ENCODE data around the gene KCNS1. TPM values are rescaled to one million over a fixed set of nuclear protein-coding genes. Genes with fewer than 3 reads are reported as not detected.

The KCNS1 gene
- total RNA-seq, 1 donor from 2014 or later, result not detected

DNA sequence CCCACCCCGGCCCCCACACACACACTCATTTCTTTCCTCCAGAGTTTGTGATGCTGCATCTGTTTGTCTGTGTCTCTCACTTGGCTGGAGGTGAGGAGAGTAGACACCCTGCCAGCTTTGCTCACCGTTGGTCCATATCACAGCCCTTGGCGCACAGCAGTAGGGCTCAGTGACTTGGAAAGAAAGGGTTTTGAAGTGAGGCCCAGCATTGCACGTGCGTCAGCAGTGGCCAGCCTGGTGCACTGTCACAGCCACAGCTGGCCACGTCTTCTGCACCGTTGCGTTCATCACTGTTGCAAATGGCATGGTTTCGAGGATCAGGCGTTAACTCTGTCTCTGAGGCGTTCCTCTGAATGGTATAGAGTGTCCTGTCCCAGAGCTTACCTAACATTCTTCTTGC lies 10.4 kb upstream of the KCNS1 start:
- no peak for ATAC-seq
- DNase-seq (ENCODE audit: low spot score), result no peak

DNA sequence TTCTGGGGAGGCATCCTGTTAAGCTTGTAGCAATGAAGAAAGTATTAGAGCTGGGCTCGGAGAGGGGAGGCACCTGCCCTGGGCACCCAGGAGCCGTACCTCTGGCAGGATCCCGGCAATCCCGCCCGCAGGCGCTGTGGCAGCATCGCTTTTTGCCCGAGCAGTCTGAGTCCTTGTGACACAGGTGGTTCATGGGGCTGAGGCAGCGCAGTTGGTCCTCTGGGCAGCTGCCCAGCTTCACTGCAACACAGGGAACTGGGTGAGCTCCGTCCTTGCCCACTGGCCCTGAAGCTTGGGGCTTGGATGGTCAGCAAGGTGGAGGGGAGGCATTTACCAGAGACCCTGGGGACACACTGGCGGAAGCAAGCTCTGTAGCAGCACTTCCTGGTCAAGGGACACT lies 9.4 kb upstream of the KCNS1 start:
- ATAC-seq (no peak), DNase-seq (ENCODE audit: low spot score) (no peak)

DNA sequence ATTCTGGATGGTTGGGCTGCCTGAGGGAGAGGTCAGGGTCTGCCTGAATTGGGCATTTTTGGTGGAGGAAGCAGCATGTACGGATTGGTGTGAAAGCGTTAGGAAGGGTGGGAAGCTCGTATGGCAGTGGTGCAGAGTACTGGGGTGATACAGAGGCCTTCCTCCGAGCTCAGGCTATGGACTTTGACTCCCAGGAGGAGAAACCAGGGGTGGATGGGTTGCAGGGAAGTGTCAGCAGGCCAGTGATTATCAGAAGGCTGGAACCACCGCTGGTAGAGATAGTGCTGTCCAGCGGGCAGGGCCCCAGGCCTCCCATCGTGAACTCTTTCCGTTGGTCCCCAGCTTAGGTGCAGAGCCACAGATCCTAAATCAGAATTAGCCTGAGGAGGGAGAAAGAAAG lies 8.7 kb upstream of the KCNS1 start:
- no peak for DNase-seq (ENCODE audit: low spot score)
- no peak for ATAC-seq

DNA sequence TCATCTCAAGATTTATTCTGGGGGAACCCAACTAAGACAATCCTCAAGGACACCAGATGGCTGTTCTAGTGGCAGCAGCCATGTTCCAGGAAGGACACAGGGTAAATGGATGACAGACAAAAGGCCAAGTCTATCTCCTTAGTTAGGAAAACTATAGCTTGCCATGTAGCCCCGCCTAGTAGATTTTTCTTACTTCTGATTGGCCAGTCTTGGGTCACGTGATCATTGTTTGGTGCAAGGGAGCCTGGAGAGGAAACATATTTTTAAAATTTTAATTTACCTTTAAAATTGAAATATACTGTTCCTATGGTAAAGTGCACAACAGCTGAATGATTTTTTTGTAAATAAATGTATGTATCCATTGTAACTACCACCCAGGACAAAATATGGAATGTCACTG lies 4.4 kb upstream of the KCNS1 start:
- ATAC-seq (no peak), DNase-seq (ENCODE audit: low spot score) (no peak)

DNA sequence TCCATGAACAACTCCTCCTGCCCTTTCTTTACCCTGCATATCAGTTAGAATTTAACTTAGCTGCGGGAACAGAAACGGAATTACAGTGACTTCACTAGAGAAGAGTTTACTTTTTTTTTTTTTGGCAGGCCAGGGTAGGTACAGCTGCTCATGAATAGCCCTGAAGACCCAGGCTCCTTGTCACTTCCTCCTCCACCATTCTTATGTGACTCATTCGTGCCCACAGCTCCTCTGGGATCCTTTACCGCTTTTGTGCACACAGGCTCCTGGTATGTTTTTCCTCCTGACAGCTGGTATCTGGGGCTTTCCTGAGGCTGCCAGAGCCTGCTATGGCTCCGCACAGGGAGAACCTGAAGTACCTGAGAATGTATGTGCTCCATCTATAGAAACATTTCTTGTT lies 3.9 kb upstream of the KCNS1 start:
- DNase-seq (ENCODE audit: low spot score) (no peak), ATAC-seq (no peak)

DNA sequence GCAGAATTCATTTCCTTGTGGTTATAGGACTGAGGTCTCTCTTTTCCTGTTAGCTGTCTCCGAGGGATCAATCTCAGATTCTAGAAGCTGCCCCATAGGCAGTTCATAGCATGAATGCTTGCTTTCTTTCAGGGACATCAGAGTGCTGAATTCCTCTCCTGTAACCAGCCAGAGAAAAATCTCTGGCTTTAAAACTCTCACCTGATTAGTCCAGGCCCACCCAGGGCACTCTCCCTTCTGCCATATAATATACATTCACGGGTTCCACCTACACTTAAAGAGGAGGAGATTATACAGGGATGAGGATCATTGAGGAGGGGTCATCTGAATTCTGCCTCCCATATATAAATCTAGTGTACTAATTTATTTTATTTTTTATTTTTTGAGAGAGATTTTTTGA lies 2.1 kb upstream of the KCNS1 start:
- ATAC-seq (no peak), DNase-seq (ENCODE audit: low spot score) (no peak)

DNA sequence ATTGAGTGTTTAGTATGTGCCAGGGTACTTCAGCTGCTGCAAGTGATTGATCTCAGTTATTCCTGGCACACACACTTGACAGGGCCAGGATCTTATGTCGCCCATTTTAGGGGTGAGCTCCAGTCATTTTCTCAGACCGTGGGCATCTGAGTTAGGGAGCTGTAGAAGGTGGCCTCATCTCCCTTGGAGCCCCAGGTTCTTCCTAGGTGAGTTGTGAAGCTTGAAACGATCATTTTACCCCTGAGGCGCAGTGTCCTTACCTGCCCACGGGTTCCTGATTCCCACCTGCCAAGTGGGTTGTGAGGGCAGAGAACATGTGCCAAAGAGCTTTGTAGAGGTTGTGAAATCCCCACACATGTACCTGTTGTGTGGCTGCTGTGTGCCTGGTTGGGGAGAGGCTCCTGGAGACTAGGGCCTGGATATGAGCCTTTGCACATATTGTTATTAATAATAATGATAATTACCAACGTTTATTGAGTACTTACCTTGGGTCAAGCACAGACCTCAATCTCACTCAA lies 465 bp upstream of the KCNS1 start:
- DNase-seq (ENCODE audit: low spot score) (no peak), ATAC-seq (peak; percentile 79)

DNA sequence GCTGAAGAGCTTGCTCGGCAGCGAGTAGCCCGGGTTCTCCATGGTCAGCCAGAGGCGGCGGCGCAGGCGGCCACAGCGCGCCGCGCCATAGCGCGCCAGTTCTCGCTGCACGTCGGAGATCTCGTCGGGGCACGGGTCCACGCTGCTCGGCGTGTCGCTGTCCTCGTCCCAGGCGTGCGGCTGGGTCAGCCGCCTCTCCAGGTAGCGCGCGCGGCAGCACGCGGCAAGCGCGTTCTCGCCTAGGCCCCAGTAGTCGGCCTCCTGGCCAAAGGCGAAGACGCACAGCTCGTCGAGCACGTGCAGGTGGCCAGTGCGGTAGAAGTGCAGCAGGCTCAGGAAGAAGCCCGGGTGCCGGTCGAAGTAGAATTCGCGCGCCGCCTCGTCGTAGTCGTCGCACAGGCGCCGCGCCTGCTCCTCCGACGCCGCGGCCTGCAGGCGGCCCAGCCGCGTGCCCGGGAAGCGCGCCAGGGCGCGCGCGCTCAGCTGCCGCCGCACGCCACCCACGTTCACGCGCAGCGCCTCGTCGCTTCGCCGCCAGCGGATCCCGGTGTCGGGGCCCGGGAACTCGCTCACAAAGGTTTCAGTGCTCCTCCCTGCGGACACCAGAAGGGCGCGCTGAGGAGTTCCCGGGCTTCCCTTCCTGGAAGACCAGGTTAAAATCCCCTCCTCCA lies 2.7 kb downstream of the KCNS1 start:
- DNase-seq (ENCODE audit: low spot score), result no peak
- peak; percentile 41 for ATAC-seq

DNA sequence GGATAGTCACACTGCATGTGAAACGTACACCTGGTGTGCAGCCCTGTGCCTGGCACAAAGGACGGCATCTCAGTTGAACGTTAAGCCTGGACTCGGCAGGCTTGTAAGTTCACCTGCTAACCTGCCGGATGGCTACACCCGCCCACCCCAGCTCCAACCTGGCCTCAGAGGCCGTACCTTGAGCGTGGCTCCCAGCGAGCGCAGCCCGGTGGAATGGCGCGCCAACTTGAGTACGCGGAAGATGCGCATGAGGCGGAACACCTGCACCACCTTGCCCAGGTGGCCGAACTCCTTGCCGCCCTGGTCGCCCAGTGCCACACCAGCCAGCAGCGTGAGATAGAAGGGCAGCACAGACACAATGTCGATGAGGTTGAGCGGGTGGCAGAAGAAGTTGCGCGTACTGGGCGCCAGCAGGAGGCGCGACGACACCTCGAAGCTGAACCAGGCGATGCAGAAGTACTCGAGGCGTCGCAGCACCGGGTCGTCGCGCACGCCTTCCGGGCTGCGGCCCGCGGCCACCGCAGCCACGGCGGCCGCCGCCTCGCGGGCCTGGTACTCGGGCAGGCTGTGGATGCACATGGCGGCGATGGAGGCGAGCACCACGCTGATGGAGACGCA lies 3.3 kb downstream of the KCNS1 start:
- ATAC-seq (no peak), DNase-seq (ENCODE audit: low spot score) (no peak)

DNA sequence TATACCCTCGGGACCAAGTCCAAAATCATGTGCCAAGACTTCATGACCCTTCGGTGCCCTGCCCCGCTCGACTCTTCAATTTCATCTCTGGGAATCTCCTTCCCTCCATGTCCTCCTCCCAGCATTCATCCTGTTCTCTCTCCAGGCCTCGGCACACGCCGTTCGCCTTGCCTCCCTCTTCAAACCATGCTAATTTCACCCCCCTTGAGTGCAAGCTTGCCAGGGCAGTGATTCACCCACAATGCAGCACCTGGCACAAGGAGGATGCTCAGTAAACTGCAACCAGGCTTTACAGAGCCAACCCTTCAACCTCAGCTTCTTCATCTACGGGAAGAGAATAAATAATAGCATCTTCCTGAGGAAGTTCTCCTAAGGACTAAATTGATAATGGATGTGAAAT lies 4.1 kb downstream of the KCNS1 start:
- DNase-seq (ENCODE audit: low spot score), result no peak
- no peak for ATAC-seq

DNA sequence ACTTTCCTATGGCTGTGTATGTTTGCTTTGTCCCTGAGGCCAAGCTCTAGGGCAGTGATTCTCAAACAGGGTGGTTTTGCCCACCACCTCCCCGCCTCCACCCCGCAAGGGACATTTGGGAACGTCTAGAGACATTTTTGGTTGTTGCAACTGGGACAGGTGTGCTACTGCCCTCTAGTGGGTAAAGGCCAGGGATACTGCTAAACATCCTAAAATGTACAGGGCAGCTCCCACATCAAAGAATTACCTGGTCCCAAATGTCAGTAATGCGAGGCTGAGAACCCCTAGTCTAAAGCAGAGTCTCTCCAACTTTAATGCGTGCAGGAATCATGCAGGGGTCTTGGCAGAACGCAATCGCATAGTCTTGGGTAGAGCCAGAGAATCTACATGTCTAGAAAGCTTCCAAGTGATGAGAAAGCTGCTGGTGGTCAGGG lies 5.1 kb downstream of the KCNS1 start:
- ATAC-seq (peak; percentile 87), DNase-seq (ENCODE audit: low spot score) (no peak)

DNA sequence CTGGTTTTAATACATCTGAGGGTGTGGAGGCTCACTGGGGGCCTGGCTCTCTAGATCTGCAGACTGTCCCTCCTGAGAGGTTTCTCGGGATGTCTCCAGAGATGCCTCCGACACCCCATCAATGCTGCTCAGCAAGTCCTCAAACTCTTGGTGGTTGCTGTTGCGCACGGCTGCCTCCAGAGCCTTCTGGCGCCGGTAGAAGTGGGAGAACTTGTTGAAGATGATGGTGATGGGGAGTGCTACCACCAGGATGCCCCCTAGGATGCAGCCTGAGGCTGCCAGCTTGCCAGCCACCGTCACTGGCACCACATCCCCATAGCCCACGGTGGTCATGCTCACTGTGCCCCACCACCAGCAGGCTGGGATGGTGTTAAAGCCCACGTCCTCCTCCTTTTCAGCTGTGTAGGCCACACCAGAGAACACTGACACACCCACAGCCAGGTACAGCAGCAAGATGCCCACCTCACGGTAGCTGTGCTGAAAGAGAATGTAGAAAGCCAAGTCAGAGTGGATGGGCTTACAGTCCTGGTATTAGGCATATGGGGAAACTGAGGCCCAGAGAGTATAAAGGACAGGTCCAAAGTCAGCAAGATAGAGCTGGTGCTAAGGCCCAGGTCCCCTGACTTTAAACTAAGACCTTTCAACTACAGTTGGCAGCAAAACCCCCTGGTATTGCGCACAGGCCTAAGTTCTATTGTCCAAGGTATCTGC lies 5.9 kb downstream of the KCNS1 start:
- ATAC-seq, result no peak
- DNase-seq (ENCODE audit: low spot score), result no peak

DNA sequence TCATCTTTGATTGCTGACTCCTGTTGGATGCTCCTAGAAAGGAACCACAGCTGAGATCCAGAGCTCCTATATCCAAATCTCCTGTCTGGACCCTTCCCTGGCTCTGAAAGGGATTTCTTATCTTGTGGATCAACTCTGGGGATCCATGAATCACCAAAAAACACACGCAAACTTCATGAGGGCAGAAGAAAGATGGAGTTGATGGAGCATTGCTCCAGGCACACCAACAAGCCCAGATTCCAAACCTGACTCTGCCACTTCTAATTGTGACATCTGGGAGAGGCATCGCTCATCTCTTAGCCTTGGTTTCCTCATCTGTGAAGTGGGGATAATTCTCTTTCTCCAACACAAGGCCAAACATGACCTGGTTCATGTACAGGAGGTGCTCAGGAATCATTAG lies 6.7 kb downstream of the KCNS1 start:
- ATAC-seq (no peak), DNase-seq (ENCODE audit: low spot score) (no peak)

DNA sequence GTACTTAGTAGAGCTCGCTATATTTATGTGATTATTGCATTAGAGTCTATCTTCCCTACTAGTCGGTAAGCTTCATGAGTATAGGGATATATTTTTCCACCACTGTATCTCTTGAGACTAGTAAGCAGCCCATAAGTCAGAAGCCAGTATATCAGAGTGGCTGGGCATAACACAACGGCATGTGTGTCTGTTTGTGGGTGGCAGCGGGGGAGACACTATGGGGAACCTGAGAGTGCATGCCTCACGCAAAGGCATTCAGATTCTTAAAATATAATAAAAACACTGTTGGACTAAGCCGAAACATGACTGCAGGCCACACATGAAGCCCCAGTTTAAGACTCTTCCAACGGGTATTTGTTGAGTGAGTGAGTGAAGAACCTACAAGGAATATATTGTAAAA lies 8.0 kb downstream of the KCNS1 start:
- DNase-seq (ENCODE audit: low spot score) (no peak), ATAC-seq (no peak)

DNA sequence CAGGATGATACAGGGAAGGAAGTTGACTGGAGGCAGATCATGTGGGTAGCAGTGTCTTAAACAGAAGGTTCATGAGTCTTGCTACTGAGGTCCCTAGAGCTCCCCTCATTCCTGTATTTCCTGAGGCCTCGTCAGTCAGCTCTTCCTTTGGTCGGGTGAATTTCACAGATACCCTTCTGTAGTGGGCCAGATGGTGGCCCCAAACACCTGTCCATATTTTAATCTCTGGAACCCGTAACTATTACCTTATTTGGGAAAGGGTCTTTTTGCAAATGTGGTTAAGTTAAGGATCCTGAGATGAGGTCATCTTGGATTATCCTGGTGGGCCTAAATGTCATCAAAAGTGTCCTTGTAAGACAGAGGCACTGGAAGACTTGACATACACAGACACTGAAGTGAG lies 9.6 kb downstream of the KCNS1 start:
- ATAC-seq, result no peak
- DNase-seq (ENCODE audit: low spot score), result no peak

DNA sequence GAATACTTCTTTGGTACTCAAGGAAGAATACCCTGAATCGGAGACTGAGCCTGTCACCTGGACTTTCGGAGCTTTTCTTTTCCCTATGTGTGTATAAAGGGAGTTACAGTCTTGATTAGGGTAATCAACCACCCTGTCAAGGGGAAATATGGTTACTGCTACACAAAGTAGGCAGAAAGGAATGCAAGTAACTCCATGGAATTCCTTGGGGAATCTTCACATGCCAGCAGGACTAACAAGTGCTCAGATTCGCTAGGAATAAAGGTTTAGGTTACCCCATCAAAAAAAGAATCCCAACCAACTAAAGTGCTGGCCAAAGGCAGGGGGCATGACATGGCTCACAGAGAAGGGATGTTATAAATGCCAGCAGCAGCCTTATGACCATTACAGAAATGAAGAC lies 10.4 kb downstream of the KCNS1 start:
- no peak for ATAC-seq
- DNase-seq (ENCODE audit: low spot score), result no peak

DNA sequence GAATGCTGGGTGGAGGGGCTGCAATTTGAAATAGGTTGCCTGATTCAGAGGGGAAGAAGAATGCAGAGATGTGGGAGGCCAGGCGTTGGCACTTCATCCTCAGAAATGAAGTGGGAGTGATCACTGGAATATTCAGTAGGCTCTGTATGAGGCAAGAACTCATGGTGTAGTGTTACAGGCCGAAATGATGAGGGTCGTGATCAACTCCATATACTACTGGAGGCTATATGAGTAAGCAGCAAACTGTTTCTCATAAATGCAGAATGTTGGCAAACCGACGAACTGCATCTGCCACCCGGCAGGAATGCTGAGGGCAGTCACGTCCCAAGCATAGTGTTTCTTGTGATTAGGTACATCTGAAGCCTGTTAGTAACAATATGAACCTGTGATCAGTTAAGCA lies 12.7 kb downstream of the KCNS1 start:
- ATAC-seq (no peak), DNase-seq (ENCODE audit: low spot score) (no peak)

DNA sequence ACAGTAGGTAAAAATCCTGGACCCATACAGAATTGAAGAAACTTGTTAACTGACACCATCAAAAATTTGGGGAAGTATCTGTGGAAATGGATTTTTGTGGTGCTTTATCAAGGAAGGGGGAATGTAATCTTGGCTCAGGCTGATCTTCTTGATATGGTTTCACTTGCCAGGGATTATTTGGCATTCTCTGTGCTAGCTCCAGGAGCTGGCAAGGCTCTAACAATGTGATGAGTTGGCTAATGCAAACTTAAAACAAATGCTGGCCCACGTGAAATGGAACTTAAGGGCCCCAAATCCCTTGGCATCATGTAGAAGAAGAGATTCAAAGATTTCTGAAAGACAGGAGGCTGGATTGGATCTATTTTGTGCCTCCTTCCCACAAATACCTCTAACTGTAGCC lies 13.1 kb downstream of the KCNS1 start:
- ATAC-seq (no peak), DNase-seq (ENCODE audit: low spot score) (no peak)

DNA sequence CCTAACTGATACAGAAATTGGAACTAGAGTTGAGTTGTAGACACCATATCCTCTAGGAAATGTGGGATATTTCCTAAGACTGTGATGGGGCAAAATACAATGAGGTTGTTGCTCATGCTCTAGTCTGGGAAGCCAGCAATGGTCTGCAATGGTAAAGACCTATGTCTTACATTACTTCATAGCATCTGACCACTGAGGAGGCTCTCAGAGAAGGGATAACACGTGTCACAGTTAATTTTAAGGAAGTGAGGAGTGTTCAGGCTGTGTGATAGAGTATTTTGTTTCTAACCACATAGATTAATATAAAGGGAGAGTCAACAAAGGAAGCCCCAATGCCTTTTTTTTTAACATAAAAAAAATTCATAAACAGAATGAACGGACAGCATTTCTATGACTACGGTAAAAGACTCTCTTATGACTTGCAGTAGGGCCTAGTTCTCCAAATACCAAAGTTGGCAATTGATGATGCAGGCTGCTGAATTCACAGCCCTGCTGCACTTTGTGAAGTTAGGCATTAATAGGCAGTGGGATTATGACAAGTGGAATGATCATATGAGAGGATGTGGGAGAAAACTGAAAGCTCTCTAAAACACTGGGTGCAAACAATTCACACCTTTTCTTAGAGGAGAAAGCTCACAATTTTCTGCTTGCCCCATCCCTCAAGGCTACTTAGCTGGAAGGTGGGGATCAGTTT lies 13.7 kb downstream of the KCNS1 start:
- DNase-seq (ENCODE audit: low spot score) (no peak), ATAC-seq (no peak)

DNA sequence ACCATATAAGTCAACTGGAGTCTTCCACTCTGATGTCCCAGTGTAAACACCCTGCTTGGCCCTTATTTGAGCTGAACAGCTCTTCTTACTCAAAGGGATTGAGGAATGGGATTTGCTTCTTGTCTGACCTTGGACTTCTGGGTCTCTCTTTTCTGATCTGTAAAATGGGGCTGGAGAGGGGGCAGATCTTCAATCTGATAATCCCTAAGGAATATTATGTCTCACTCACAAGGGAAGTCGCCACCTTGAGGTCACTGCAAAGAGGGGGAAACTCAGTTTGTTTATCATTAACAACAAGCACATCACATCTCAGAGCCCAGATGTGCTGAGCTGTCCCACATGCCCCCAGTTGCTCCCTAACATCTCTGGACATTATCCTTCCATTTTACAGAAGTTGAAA lies 15.1 kb downstream of the KCNS1 start:
- DNase-seq (ENCODE audit: low spot score) (no peak), ATAC-seq (no peak)

DNA sequence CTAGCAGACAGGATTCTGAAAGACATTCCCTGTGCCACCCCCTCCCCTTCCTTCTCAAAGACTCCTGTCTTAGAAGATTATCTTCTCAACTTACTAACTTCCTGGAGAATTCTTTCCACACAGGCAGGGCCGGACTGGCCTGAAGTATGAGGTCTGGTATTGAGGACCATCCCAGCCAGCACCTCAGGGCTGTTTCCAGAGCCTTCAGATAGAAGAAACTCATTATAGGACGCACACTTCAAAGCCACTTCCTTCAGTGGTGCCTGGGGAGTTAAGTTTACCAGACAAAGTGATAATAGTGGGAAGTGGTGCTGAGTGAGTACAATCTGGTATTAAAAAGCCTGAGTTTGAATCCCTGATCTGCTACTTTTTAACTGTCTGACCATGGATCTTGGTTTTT lies 15.6 kb downstream of the KCNS1 start:
- ATAC-seq (no peak), DNase-seq (ENCODE audit: low spot score) (no peak)

DNA sequence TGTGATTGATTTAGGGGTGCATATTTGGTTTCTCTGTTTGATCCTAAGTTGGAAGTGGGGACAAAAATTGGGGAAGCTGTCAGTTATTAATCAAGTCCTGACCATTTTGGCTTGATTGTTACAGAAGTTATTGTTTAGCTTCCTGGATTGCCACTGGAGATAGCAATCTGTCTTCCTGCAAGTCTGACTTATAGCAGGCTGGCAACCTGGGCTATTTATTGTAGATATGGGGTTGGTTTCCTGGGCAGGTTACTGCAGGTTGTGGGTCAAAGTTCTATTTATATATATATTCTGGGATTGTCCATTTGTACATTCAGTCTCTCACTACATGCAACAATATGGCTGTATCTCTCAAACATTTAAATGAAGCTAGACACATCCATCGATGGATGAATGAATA lies 17.8 kb downstream of the KCNS1 start:
- ATAC-seq, result no peak
- no peak for DNase-seq (ENCODE audit: low spot score)
